ENCODE data around the gene LRRTM2.

DNA sequence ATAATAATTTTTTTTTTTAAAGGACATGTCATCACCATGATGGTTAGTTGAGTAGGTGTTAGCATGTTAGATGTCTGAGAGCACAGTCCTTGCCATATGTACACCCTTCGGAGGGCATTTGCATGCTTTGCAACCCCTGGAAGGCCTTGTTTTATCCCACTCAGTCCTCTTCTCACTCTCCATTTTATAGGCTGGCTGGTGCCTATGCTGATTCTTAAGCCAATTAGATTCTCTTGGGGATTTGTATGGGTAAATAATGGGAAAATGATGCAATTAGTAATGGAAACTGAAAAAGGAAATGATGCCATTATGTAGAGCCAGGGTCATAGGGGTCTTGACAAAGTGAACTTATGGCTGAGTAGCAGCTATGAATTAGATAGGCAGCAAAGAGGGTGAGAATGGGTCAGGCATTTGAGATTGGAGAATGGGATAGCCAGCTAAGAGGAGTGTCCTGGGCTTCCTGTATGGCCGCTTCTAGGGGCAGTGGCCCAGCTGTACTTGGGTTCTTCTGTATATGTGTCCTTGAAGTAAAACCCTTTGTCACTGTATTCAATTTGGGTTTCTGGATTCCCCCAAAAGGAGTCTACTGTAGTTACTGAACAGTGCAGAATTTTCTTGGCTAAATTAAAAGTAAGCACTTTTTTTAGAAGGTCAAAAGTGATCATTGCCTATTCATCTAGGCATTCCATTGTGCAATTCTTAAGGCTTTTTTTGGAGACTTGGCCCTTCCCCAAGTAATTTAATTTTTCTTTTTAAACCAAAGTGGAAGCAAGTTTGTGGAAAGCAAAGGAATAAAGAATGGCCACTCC lies 31.6 kb downstream of the LRRTM2 start:
- TF ChIP-seq CTCF (IDR thresholded peaks at IDR 0.05; ENCODE audit: low read length) (no peak), EZH2 (IDR thresholded peaks at IDR 0.05; ENCODE audit: borderline replicate concordance, low read length) (no peak)
